Measurements from ENCODE around the gene GSTM2.

DNA sequence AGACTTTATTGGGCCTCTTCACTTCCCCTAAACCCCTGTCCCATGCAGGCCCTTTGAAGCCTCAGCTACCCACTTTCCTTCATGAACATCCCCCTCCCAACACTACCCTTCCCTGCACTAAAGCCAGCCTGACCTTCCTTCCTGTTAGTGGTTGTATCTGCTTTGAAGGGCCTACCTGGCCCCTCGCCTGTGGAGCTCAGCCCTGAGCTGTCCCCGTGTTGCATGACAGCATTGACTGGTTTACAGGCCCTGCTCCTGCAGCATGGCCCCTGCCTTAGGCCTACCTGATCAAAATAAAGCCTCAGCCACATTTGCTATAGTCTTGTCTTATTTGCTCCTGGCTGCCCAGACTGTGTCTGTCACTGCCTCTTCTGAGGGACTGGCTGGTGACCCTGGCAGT is 6.5 kb upstream of the GSTM2 start:
- TF ChIP-seq CTCF (conservative IDR thresholded peaks at IDR 0.05; ENCODE audit: low read length) = no peak
- TF ChIP-seq EZH2phosphoT487 (IDR thresholded peaks at IDR 0.05; ENCODE audit: borderline replicate concordance, low read depth, low read length) = no peak
